HL-60 (cell line): Measurements from ENCODE around the gene AIFM3.
"Not testable (repeated sequence)": the region's sequence is repeated elsewhere in the genome, so short reads cannot be mapped to it uniquely, and the experiment has no call there.

ENCODE experiments used
- DNase-seq, 2 experiments: peaks; one replicate each; pipeline ENCODE4 v3.0.0-alpha.2; 2010 to 2020; ENCODE audit warnings: low read depth in 1 of 2, low spot score in 1 of 2
- H3K27ac ChIP-seq: fragments of 250-450 bp; sonication (Bioruptor Pico); replicated peaks from 2 replicates; pipeline ENCODE4 v1.5.1; 2020; ENCODE audit warnings: mild to moderate bottlenecking, moderate library complexity
- H3K27me3 ChIP-seq: fragments of 250-450 bp; sonication (Bioruptor Pico); 2 replicates; pipeline ENCODE4 v1.5.1; 2021; ENCODE audit warnings: mild to moderate bottlenecking, moderate library complexity; ENCODE audit not compliant: insufficient read depth, poor library complexity, severe bottlenecking
- H3K4me3 ChIP-seq: replicated peaks from 2 replicates; pipeline ENCODE4 v1.5.1; 2011; ENCODE audit warnings: mild to moderate bottlenecking, control low read depth, low read length; ENCODE audit not compliant: insufficient read depth
- CTCF ChIP-seq: IDR thresholded peaks from one replicate; pipeline ENCODE4 v1.5.1; 2011; ENCODE audit warnings: low read length, control low read depth, inconsistent platforms; ENCODE audit not compliant: insufficient read depth
- GABPA ChIP-seq: IDR thresholded peaks from 2 replicates; pipeline ENCODE4 v1.6.1; 2012; ENCODE audit warnings: low read depth
- POLR2AphosphoS5 ChIP-seq: IDR thresholded peaks from 2 replicates; pipeline ENCODE4 v1.6.1; 2012; ENCODE audit warnings: low read depth
- SPI1 ChIP-seq: IDR thresholded peaks from 2 replicates; pipeline ENCODE4 v1.6.1; 2012; ENCODE audit warnings: low read depth, mild to moderate bottlenecking, borderline replicate concordance
- TF ChIP-seq, protein P1 (sequence below): IDR thresholded peaks from 2 replicates; pipeline ENCODE4 v1.6.1; 2012; ENCODE audit warnings: low read depth; ENCODE audit not compliant: insufficient replicate concordance

Gene AIFM3

DNA sequence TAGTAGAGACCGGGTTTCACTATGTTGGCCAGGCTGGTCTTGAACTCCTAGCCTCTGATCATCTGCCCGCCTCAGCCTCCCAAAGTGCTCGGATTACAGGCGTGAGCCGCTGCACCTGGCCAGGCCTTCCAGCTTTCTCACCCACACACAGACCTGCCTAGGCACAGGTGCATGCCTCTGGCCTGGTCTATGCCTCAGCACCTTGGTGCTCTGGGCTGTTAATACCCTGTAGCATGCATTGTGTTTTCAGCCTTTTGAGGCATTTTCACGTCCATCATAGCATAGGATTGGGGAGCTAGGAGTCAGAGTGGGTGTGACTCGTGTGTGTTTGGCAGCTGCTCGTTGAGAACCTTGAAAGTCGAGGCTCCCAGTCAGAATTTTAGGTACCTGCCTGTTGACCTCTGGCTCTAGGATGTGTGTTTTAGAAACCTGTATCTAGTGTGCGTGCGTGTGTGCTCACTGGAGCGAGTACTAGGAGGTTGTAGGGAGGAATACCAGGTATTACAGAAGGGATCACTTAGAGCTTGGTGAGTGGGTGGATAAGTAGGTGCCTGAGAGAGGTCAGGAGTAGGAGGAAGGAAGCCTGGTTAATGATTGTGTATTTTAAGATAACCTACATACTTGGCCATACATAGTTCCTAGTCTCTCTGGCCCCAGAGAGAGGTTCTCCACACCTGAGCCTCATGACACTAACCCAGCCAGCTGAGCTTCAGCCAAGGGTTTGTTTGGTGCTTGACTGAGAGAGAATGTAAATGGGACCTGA is 29.8 kb upstream of the AIFM3 start:
- TF ChIP-seq POLR2AphosphoS5 (no peak), SPI1 (no peak), CTCF (no peak)

GRCh38 chr22:20937794-20938671 is 29.0 kb upstream of the AIFM3 start:
- no peaks in the 10 kb centered on the region for H3K27me3 ChIP-seq
- TF ChIP-seq POLR2AphosphoS5 (no peak), SPI1 (no peak), CTCF (no peak), GABPA (no peak)
- TF ChIP-seq, protein P1, sequence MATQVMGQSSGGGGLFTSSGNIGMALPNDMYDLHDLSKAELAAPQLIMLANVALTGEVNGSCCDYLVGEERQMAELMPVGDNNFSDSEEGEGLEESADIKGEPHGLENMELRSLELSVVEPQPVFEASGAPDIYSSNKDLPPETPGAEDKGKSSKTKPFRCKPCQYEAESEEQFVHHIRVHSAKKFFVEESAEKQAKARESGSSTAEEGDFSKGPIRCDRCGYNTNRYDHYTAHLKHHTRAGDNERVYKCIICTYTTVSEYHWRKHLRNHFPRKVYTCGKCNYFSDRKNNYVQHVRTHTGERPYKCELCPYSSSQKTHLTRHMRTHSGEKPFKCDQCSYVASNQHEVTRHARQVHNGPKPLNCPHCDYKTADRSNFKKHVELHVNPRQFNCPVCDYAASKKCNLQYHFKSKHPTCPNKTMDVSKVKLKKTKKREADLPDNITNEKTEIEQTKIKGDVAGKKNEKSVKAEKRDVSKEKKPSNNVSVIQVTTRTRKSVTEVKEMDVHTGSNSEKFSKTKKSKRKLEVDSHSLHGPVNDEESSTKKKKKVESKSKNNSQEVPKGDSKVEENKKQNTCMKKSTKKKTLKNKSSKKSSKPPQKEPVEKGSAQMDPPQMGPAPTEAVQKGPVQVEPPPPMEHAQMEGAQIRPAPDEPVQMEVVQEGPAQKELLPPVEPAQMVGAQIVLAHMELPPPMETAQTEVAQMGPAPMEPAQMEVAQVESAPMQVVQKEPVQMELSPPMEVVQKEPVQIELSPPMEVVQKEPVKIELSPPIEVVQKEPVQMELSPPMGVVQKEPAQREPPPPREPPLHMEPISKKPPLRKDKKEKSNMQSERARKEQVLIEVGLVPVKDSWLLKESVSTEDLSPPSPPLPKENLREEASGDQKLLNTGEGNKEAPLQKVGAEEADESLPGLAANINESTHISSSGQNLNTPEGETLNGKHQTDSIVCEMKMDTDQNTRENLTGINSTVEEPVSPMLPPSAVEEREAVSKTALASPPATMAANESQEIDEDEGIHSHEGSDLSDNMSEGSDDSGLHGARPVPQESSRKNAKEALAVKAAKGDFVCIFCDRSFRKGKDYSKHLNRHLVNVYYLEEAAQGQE, result no peak
- no peak overlapping the region for H3K4me3 ChIP-seq
- H3K27ac ChIP-seq, result no peak overlapping the region
- DNase-seq, result no peak

More for the DNA sequence above, 29.8 kb upstream of the AIFM3 start:
- Histone ChIP-seq H3K27ac (no peak overlapping the region), H3K27me3 (no peaks in the 10 kb centered on the region), H3K4me3 (no peak overlapping the region)
- no peak for DNase-seq

DNA sequence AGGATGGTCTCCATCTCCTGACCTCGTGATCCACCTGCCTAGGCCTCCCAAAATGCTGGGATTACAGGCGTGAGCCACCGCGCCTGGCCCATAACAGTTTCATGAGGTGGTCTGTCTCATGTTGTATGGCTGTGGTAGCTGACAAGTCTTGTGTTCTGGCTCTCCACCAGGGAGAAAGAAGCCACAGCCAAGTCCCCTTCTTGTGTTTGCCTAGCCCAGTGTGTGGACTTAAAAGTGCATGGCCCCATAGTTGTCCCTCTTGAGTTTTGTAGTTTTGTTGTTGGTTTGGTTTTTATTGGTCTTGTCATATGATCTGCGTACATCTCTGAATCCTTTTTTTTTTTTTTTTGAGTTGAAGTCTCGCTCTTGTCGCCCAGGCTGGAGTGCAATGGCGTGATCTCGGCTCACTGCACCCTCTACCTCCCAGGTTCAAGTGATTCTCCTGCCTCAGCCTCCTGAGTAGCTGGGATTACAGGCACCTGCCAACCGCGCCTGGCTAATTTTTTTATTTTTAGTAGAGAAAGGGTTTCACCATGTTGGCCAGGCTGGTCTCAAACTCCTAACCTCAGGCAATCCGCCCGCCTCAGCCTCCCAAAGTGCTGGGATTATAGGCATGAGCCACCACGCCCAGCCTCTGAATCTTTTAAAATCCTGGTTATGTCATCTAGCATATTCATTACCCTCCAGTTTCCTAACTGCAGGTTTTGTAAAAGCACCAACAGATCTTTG is 27.4 kb upstream of the AIFM3 start:
- not testable (repeated sequence) for H3K27me3 ChIP-seq, DNase-seq, H3K4me3 ChIP-seq, H3K27ac ChIP-seq

- DNase-seq, result no peak
Observed at GRCh38 chr22:20940186-20940651, 26.8 kb upstream of the AIFM3 start.

More at GRCh38 chr22:20940186-20940651, 26.8 kb upstream of the AIFM3 start:
- TF ChIP-seq, protein P1, result no peak
- no peak for TF ChIP-seq GABPA
- TF ChIP-seq POLR2AphosphoS5, result no peak
- TF ChIP-seq CTCF, result no peak
- TF ChIP-seq SPI1, result no peak
- Histone ChIP-seq H3K27me3 (no peaks in the 10 kb centered on the region), H3K4me3 (no peak overlapping the region), H3K27ac (no peak overlapping the region)
